GM18526 (cell line): ENCODE data around the gene L3MBTL4.

Source experiments
- POLR2A ChIP-seq: IDR thresholded peaks from 3 replicates; pipeline ENCODE4 v1.6.1; 2011; ENCODE audit not compliant: insufficient read length; ENCODE audit errors: extremely low read depth

Gene L3MBTL4

GRCh38 chr18:5997361-5997760, 417.4 kb downstream of the L3MBTL4 start:
- no peak for TF ChIP-seq POLR2A

- TF ChIP-seq POLR2A = no peak
These were observed 419.1 kb downstream of the L3MBTL4 start for GRCh38 chr18:5995626-5996025.

DNA sequence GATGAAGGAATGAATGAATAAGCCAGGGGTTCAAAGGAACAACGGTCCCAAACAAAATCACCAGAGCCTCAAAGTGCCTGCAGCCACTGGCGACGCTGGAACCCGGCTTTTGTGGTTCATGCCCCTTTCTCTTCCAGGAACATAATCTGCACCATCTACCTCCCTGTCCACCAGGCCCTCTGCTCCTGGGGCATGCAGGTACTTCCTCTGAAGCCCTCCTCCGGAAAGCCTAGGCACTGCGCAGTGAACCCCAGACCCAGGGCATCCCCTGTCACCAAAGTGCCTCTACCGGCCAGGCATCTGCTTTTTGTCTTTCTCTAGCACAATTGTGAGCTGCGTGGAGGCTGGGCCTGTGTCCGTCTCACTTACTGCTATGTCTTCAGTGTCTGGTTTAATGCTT, 420.8 kb downstream of the L3MBTL4 start:
- TF ChIP-seq POLR2A = no peak

GRCh38 chr18:5992381-5992780, 422.3 kb downstream of the L3MBTL4 start:
- TF ChIP-seq POLR2A = no peak

- no peak for TF ChIP-seq POLR2A
These were observed 427.5 kb downstream of the L3MBTL4 start for GRCh38 chr18:5987249-5987648.

DNA sequence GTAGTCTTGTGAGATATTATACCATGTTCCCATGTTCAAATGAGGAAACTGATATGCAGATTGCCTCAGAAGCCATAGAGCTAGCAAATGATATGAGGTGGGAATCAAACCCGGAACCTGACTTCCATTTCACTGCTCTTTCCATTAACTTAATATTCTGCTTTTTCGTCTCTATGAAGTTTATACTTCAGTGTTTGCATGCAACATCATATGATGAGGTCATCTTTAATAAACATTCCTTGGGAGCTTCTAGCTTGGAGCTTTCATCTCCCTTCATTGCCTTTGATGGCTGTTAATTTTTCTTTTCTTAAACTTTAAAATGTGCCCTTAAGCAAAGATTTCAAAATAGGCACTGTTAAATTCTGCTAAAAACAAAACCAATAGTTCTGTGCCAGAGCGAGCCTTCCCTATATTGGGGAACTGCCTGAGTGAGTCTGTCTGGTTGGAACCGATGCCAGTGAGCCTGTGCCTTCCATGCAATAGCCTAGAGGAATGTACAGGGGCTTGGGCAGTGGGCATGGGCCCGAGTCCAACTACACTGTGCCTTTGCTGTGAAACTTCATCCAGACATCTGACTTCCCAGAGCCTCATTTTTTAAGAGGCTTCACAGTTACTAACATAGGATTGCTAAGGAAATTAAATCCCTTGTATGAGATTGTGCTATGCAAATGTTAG, 428.3 kb downstream of the L3MBTL4 start:
- TF ChIP-seq POLR2A = no peak

- no peak for TF ChIP-seq POLR2A
These were observed 430.5 kb downstream of the L3MBTL4 start for GRCh38 chr18:5984245-5984644.

GRCh38 chr18:5983488-5983887, 431.2 kb downstream of the L3MBTL4 start:
- TF ChIP-seq POLR2A = no peak

DNA sequence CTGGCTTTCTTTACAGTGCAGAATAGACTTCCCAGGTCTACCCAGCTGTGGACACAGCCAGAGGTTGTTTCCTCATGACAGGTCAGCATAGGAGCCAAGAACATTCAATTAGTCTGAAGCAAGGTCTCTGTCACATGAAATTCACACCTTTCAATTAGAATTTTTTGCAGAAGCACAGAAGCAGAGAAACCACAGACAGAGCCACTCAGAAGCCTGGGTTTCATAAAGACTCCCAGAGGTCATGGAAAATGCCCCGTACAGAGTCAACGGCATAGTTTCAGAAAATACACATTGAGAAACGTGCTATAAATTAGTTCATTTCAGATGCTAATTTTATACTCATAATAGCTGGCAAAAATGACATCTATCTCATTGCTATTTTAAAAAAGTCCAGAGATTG, 432.4 kb downstream of the L3MBTL4 start:
- no peak for TF ChIP-seq POLR2A

DNA sequence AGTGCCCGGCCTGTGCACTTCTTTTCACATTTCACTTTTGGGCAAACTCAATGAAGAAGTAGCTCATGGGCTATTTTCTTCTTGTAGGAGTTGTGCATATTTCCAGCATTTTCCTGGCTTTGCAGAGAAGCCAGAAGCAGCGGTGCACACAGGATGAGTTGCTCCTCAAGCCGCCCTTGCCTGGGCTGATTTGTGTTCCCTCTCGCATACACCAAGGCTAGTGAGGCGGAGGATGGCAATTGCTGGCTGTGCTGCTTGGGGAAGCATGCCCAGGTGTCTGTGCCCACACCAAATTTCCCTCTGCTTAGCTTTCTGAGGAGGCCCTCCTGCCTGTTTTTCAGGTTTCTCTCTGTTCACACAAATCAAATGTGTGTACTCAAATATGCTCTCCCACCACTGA, 434.0 kb downstream of the L3MBTL4 start:
- no peak for TF ChIP-seq POLR2A

- TF ChIP-seq POLR2A = no peak
These were observed 434.7 kb downstream of the L3MBTL4 start for GRCh38 chr18:5979971-5980457.

DNA sequence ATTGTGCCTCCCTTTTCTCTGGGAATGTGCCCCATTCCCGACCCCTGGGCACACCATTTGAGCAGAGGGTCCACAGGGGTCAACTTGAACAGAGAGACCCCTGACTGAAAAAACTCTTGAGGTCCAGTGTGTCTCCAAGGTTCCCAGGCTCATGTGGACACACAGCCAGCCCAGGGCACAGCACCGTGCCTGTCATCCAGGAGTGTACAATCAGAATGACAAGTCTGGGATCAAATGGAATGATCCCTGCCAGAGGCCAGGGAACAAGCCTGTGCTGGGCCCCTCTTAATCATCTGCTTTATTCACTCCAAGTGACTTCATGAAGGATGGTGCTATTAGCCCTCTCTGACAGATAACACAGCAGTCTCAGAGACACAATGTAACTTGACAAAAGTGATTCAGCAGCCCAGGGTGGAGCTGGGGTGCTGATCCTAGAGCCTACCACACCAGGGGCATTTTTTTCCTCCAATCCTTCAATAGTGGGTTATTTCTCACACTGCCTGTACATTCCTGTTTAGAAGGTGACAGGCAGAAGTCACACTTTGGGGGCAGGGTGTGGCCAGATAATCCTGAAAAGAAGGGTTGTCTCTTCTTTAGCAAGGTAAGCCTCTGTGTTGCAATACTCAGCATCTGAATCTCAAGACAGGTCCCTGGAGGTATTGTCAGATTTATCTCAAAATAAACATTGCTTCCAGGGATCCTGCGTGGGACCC, 435.4 kb downstream of the L3MBTL4 start:
- TF ChIP-seq POLR2A = no peak

DNA sequence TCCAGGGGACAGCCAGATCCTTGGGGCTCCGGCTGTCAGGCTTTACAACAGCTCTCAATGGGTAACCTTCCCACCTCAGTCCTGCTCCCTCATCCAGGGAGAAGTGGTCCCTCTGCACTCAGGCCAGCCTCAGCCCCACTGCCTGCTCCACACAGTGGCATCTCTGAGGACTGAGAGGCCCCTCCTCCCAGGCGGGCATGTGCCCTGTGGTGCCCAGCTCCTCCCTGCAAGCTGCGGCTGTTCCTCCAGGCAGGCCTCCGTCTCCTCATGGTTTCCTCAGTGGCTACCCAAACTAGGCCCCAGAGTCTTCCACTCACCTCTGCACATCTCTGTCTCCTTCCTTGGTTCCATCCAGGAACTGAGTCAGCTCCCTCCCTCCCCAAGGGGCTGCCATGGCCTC, 437.7 kb downstream of the L3MBTL4 start:
- TF ChIP-seq POLR2A = no peak

DNA sequence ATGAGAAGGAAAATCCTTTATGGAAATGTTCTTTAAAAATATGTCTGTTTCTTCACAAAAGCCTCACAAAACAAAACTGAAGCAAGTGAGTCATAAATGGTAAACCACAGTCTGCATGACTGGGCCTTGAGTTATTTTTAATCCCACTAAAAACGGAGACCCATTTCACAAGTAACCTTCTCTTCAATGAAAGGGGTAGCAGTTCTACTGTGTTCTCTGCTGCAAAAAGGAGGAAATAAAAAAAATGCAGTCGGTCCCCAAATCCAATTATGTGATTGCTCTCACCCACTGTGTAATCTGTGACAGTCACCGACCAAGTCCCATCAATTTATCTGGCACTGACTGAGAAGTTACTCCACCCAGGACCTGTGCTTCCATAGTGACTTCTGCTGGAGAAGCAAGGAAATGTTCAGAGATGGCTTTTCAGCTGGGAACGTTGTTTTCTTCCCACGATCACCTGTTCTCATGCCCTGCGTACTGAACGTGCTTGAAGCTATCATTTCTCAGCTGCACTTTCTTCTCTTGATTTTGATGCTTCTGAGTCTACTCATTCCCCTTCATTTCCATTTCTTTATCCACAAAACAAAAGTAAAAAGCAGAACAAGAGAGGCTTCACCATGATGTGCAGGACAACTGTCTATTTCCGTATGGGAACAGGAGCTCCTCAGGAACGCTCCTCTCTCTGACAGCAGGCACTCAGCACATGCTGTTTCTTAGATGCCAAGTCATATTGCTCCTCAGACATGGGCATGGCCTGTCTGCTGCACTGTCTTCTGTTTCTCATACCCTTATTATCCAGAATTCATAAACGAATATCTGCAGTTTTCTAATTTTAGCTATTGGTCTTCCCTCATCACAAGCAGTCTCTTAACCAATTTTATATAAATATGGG, 439.4 kb downstream of the L3MBTL4 start:
- no peak for TF ChIP-seq POLR2A

- TF ChIP-seq POLR2A = no peak
These were observed 440.0 kb downstream of the L3MBTL4 start for GRCh38 chr18:5974696-5975095.

GRCh38 chr18:5973099-5973498, 441.6 kb downstream of the L3MBTL4 start:
- TF ChIP-seq POLR2A = no peak
